Measurements from ENCODE around the gene RTTN. TPM values are rescaled to one million over a fixed set of nuclear protein-coding genes. Genes with fewer than 3 reads are reported as not detected.

Gene RTTN
- total RNA-seq, 2 donors from 2014 or later = 21.8 to 73.7 TPM

Other genes with a start within 250 kb of the RTTN start
- gene SOCS6, start 83.4 kb upstream of the RTTN start, total RNA-seq = 1 to 10 TPM; 2.8 to 5.4 TPM

Data from natural killer cell treated with Interleukin-12 subunit alpha and Interleukin-12 subunit beta and Interleukin-15 and Interleukin-18, amount 100 ng/mL, for 72 hours (primary cell).